ENCODE data around the gene PRDM1.

Gene PRDM1

DNA sequence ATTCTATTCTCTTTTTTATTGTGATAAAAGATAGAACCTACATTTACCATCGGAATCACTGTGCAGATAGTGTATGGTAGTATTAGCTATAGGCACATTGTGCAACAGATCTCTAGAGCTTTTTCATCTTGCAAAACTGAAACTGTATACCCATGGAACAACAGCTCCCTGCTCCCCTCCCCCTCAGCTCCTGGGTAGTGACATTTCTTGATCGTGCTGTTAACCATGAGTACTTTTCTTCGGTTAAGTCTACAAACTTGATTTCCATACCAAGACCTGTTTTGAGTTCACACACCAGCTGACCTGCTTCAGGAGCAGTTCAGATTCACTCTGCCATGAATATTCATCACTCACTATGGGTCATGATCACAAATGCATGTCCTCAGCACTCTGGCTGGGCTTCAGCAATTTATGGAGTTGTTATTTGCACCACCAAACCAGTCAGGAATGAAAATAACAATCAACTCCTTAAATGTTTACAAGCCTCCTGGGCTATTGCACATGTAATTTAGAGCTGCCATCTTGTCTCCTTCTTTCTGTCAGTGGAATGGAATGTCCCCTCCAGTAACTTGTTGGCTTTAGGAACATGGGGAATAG lies 32.8 kb downstream of the PRDM1 start:
- no peak for DNase-seq

DNA sequence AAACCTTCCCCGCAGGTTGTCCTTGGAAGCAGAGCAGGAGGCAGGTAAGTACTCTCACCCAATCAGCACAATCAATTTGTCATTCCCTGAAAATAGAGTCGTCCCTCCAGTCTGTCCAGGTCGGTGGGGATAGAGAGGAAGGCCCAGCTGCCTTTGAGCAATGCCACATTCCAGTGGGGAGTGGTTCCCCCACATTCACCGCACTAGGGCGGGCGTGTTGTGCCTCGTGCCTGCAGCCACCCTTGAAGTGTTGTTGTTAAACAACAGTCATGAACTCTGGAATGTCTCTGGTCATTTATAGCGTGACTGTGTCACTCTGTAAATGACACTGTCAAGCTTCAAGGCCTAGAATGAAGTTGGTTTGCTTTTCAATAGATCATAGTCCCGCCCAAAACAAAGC lies 33.4 kb downstream of the PRDM1 start:
- DNase-seq = no peak

DNA sequence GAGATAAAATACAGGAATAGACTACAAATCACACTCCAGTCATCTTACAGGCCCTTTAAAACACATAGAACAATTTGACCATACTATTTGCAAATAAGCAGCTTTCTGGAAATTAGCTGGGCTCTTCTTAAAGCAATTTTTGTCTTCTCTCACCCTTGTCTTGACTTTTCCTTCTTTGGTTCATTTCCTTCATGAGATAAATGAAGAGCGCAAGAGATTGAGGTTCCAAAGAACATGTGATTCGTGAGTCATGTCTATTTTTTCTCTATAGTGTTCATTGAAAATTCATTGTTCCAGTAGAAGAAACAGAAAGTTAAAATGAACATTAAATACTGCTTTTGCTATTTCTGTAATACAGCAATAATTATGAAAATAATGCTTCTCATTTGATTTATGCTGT lies 33.9 kb downstream of the PRDM1 start:
- DNase-seq = no peak

DNA sequence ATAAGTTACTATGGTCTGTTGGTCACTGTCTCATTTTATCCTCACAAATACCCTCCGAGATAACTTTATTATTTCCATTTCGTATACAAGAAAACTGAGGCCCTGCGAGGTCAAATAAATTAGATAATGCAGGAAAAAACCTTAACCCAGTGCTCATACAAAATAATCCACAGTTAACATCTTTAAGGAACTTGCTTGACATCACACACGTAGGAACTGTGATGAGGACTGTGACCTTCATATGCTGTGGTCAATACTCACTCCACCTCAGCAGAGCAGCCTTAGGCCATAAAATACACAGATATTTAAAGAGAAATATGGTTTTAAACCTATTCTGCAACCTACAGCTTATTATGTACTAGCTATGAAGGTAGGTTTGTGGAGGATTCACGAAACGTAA lies 34.3 kb downstream of the PRDM1 start:
- DNase-seq = no peak

GRCh38 chr6:106122306-106122918 lies 36.3 kb downstream of the PRDM1 start:
- peak; percentile 59 for DNase-seq

GRCh38 chr6:106122938-106123656 lies 37.0 kb downstream of the PRDM1 start:
- peak; percentile 5 for DNase-seq

- DNase-seq = no peak
Observed at GRCh38 chr6:106124015-106124414, 37.9 kb downstream of the PRDM1 start.

- DNase-seq = no peak
Observed at GRCh38 chr6:106124437-106125430, 38.6 kb downstream of the PRDM1 start.

DNA sequence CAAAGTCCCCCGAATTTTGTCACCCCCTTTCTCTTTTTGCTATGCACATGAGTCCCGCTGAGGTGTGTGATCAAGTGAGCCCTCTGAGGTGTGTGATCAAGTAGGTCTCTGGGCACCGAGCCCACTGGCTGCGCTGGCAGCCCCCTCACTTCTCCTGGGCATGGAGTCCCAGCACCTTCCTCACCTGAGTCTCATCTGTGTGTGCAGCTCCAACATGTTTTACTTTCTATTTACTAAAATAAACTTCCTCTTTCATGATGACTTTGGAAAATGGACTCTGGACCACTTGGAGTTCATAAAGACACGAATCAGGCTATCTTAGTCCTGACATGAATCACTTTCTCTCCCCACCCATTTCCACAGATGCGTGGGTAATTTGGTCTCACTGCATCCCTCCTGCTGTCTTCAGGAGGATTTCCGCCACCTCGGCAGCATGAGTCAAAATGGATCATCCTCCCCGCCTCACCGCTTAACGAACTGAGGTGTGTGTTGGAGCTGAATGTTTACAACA lies 39.8 kb downstream of the PRDM1 start:
- DNase-seq = no peak

GRCh38 chr6:106126482-106126881 lies 40.3 kb downstream of the PRDM1 start:
- DNase-seq = no peak

DNA sequence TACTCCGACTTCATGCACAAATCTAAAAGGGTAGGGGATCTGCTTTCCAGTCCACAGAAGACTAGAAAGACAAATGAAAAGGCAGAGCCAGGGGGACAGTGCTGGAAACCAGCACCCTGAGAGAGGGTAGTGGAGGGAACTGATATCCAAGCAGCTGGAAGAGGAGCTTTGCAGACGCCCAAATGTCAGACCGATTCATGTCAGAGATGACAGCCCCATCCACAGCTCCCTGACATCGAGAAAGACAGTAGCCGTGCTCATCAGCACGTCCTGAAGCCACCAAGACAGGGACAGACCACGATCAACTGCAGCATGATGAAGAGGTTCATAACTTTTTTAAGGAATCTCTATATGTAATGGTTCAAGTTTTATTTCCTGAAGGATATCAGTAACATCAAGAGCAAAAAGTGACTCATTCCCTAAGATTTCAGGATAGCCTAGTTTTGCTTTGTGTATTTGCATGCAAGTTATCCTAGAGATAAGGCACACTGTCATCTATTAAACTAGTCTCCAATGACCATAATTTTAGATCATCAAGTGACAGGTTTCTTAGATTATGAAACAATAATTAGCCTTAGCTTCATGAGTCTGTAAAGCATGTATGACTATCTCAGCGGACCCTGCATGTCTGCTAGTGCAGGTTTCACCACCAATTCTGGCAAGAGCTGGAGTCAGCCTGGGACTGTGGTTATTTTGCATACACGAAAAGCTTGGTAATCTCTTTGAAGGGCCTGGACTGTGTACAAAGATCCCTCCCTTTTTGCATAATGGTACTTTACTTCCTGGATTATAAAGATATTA lies 43.0 kb downstream of the PRDM1 start:
- no peak for DNase-seq

DNA sequence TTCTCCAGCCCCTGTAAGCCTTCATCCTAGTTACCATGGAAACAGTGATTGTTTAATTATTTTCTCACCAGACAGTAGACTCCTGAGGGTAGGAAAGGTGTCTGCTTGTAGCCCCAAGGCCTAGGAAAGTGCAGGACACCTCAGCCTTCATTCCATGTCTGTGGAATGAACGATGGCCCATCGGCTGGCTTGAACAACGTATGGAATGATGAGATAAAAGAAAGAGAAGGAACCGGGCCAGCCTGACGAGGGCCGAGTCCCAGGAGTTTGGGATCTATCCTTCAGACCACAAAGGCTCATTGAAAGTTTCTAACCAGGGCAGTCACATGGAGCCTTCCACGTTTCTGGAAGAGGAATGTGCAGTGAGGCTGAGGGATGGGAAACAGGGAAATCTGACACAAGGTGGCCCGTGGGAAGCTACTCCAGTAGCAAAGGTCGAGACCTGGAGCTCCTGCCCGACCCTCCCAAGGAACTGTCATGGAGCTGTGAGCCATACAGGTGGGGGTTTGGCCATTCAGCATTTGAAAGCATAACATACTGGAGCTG lies 46.1 kb downstream of the PRDM1 start:
- DNase-seq = no peak

DNA sequence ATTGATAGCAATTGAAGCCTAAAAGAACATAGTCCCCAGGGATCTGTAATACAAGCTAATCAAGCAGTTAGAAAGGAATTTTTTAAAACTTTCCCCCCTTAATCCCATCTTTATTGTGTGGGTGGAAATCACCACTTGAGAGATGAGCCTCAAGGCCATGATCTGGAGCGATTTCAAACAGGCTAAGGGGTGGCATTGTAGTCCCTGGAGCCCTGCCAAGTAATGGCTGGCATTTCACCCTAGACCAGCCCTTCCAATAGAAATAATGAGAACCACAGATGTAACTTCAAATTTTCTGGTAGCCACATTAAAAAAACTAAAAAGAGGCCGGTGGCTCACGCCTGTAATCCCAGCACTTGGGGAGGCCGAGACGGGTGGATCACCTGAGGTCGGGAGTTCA lies 46.9 kb downstream of the PRDM1 start:
- DNase-seq = no peak

GRCh38 chr6:106134087-106134770 lies 48.1 kb downstream of the PRDM1 start:
- no peak for DNase-seq

GRCh38 chr6:106134906-106135634 lies 48.9 kb downstream of the PRDM1 start:
- no peak for DNase-seq

DNA sequence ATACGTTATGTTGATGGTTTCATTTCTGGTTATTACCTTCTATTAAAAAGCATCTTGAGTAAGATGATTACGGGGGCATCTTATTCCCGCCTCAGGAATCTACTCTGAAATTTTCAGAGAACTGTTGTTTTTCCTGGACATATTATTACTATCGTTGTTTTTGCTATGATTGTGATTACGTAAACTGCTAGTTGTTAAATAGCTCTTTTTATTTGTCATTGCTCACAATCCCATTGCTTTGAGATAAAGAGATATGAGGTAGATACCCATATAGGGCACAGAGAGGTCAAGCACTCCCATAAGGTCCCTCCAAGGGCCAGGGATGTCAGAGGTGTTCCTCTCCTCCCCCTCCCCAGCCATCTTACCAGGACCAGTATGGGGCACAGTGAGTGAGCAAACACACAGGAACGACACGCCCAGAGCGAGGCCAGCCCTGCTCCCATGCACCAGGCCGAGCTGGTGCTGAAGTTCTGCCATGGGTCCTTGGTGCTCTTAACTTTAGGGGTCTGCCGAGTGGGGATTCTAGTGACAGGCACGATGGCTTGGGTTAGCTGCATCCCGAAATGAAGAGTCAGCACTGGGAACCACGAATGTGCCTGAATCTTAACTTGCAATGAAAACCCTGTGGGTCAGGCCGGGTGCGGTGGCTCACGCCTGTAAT lies 49.9 kb downstream of the PRDM1 start:
- no peak for DNase-seq

GRCh38 chr6:106136845-106137244 lies 50.7 kb downstream of the PRDM1 start:
- DNase-seq = no peak

- DNase-seq = no peak
Observed at GRCh38 chr6:106138151-106138550, 52.0 kb downstream of the PRDM1 start.

DNA sequence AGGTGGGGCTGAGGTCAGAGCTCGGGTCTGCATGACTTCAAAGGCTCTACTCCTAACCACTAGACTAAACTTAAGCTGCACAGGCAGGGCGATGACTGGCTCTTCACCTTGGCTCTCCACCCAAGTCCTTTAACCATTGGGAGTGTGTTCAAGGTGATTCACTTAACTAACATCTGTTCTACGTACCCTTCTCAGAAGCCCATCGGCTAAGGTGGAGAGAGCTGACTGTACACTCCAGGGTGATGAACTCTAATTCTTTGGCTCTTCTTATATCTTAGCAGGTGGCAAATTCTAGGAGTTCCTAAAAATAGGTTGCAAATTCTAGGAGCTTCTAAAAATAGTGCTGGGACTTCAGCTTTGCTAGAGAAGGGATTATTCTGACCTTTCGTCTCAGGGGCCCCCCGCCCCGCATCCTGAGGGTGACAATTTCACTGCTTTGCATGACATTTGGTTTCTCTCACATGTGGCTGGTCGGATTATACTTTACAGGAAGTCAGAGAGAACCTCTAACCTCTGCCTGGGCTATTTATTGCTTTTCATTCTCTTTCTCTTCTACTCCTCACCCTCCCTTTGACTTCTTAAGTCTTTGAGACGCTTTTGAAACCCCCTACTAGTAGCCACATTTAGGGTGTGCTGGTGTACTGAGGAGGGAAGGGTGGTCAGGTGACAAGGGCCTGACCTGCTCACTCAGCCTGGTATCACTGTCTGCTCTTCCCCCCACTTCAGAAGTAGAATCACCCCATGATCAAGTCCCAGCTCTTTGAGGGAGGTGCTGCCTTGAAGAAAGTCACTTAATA lies 55.5 kb downstream of the PRDM1 start:
- DNase-seq = no peak
